Calu3 (cell line): ENCODE results near the gene CLTB. TPM values are rescaled to one million over a fixed set of nuclear protein-coding genes. Genes with fewer than 3 reads are reported as not detected.
"Not testable (repeated sequence)": the region's sequence is repeated elsewhere in the genome, so short reads cannot be mapped to it uniquely, and the experiment has no call there.

Source experiments
- BruUV-seq: library from RNA; stranded (reverse); fragments of 400-500 nt; replicated peaks from 2 replicates; lab custom pipeline; 2021; lab: Mats Ljungman, UMichigan
- CTCF ChIA-PET: fragments of 300-600 bp; sonication (Branson Sonifier 250); formaldehyde crosslinking; loops from one replicate; lab custom pipeline; 2022; ENCODE audit warnings: antibody characterized with exemption; lab: Charles Lee
- DNase-seq: peaks from one replicate; pipeline ENCODE4 v3.0.0; 2022
- H3K27ac Mint-ChIP-seq: one replicate; pipeline ENCODE4 v1.8.0; 2022; ENCODE audit warnings: mixed read lengths; ENCODE audit not compliant: unreplicated experiment
- H3K27me3 Mint-ChIP-seq: one replicate; pipeline ENCODE4 v1.8.0; 2022; ENCODE audit warnings: mixed read lengths; ENCODE audit not compliant: unreplicated experiment
- H3K36me3 Mint-ChIP-seq: one replicate; pipeline ENCODE4 v1.8.0; 2022; ENCODE audit warnings: mild to moderate bottlenecking, moderate library complexity, mixed read lengths; ENCODE audit not compliant: insufficient read depth, unreplicated experiment
- H3K4me1 Mint-ChIP-seq: one replicate; pipeline ENCODE4 v1.8.0; 2022; ENCODE audit warnings: mild to moderate bottlenecking, low read depth, mixed read lengths; ENCODE audit not compliant: unreplicated experiment
- H3K4me3 Mint-ChIP-seq: one replicate; pipeline ENCODE4 v1.8.0; 2022; ENCODE audit warnings: mild to moderate bottlenecking, low read depth, moderate library complexity, mixed read lengths; ENCODE audit not compliant: unreplicated experiment
- H3K9me3 Mint-ChIP-seq: one replicate; pipeline ENCODE4 v1.8.0; 2022; ENCODE audit warnings: low read depth, mixed read lengths; ENCODE audit not compliant: unreplicated experiment
- intact Hi-C: fragments of 100-400 bp; cut with micrococcal nuclease; formaldehyde crosslinking; loops from one replicate; pipeline ENCODE4 v1.10.0; 2022; ENCODE audit not compliant: unreplicated experiment
- total RNA-seq: library from RNA; stranded (reverse); gene quantifications from 2 replicates; pipeline ENCODE4 v1.2.3, GENCODE V29; 2022
- TF ChIP-seq, protein P1 (sequence below): fragments of 200-600 bp; IDR thresholded peaks from one replicate; pipeline ENCODE4 v1.8.0; 2022; ENCODE audit warnings: antibody characterized with exemption; ENCODE audit not compliant: unreplicated experiment

CLTB gene
- total RNA-seq, 1 experiment from 2014 or later = 116 TPM

DNA sequence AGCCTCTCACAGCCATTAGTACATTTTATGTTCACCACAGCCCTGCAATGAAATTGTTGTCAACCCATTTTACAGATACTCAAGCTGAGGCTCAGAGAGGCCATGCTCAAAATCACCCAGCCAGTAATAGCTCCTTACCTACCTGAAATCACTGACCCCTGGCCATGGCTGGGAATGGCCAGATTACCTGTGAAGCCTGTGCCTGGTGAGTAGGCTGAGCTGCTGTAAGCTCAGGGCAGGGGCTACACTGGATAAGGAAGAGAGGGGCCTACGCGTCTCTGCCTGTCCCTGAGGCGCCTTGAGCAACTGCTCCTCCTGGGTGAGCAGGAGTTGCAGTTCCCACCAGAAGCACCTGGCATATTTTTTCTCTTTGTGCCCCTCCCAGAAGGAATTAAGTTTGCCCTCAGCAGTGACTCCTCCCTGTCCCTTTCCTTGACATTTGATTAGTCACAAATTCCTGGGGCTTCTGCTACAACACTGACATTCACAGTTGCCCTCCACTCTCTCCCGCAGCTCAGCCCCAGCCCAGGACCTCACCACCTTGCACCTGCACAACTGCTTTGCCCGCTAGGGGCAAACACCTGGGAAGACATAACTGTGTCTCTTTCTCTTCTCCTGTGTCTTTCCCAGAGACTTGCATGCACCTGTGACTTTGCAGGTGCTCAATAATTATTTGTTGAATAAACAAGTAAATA lies 5.7 kb downstream of the CLTB start:
- no TSS peak for BruUV-seq
- no peak overlapping the region for H3K4me3 Mint-ChIP-seq
- peak; percentile 61 for DNase-seq
- peaks cover 30% of the 10 kb centered on the region for H3K36me3 Mint-ChIP-seq
- peak overlapping the region; percentile 3 for H3K27ac Mint-ChIP-seq
- H3K27me3 Mint-ChIP-seq = no peaks in the 10 kb centered on the region
- CTCF ChIA-PET = interaction anchor here (0.5 to 1.0 kb wide), 5 partner anchors 10 to 52 kb away, joined by 3 to 6 read pairs (median 4); partner anchors contain the start of gene FAF2
- no peaks in the 10 kb centered on the region for H3K9me3 Mint-ChIP-seq
- peaks cover 37% of the 10 kb centered on the region for H3K4me1 Mint-ChIP-seq
- intact Hi-C loops = loop anchor here (10.0 kb wide), 1 partner anchor 204 kb away; the partner anchor contains the start of gene GPRIN1
- TF ChIP-seq, protein P1, sequence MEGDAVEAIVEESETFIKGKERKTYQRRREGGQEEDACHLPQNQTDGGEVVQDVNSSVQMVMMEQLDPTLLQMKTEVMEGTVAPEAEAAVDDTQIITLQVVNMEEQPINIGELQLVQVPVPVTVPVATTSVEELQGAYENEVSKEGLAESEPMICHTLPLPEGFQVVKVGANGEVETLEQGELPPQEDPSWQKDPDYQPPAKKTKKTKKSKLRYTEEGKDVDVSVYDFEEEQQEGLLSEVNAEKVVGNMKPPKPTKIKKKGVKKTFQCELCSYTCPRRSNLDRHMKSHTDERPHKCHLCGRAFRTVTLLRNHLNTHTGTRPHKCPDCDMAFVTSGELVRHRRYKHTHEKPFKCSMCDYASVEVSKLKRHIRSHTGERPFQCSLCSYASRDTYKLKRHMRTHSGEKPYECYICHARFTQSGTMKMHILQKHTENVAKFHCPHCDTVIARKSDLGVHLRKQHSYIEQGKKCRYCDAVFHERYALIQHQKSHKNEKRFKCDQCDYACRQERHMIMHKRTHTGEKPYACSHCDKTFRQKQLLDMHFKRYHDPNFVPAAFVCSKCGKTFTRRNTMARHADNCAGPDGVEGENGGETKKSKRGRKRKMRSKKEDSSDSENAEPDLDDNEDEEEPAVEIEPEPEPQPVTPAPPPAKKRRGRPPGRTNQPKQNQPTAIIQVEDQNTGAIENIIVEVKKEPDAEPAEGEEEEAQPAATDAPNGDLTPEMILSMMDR = no peak

DNA sequence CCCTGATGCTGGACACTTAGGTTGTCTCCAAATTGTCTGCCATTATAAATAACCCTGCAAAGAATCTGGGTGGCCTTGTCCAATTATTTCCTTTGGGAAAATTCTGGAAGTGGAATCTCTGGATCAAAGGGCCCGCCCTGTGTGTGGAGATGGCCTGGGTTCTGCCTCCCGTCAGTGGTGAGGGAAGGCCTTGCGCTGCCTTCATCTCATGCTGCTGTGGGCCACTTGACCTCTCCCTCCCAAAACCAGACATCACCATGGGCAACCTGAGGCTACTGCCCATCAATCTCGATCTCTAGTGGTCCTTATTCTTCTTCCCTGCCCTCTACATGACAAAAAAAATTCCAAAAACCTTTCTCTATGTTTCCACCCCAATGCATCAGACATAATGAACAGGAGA lies 6.6 kb downstream of the CLTB start:
- BruUV-seq = no TSS peak
- peaks cover 37% of the 10 kb centered on the region for H3K4me1 Mint-ChIP-seq
- intact Hi-C loops = loop anchor here (10.0 kb wide), 1 partner anchor 205 kb away; the partner anchor contains the start of gene GPRIN1

DNA sequence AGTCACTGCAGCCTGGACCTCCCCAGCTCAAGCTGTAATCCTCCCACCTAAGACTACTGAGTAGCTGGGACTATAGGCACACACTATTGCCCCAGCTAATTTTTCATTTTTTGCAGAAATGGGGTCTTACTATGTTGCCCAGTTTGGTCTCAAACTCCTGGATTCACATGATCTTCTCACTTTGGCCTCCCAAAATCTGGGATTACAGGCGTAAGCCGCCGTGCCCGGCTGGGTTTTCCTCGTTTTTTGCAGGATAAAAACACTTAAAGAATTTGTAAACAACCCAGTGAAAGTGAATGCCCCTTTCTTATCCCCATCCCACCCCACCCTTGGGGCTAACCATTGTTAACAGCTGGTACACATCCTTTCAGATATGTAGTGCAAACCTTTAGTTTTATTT lies 7.7 kb downstream of the CLTB start:
- intact Hi-C loops = no loop called here
- Mint-ChIP-seq H3K4me1 (peaks cover 26% of the 10 kb centered on the region), H3K27me3 (no peaks in the 10 kb centered on the region), H3K9me3 (no peaks in the 10 kb centered on the region), H3K36me3 (peaks cover 23% of the 10 kb centered on the region), H3K27ac (no peak overlapping the region), H3K4me3 (no peak overlapping the region)
- no TSS peak for BruUV-seq
- no peak for DNase-seq
- TF ChIP-seq, protein P1 = no peak
- CTCF ChIA-PET = interaction anchor here (0.6 to 0.7 kb wide), 2 partner anchors 15 to 164 kb away, joined by 4 to 6 read pairs; no protein-coding TSS in a partner anchor

More for the DNA sequence above, 6.6 kb downstream of the CLTB start:
- no peaks in the 10 kb centered on the region for H3K9me3 Mint-ChIP-seq
- TF ChIP-seq, protein P1 = no peak
- H3K27me3 Mint-ChIP-seq = no peaks in the 10 kb centered on the region
- DNase-seq = no peak
- no peak overlapping the region for H3K4me3 Mint-ChIP-seq
- H3K27ac Mint-ChIP-seq = no peak overlapping the region
- CTCF ChIA-PET = interaction anchor here (0.5 to 1.0 kb wide), 5 partner anchors 9 to 511 kb away, joined by 3 to 6 read pairs (median 3); no protein-coding TSS in a partner anchor
- H3K36me3 Mint-ChIP-seq = peaks cover 22% of the 10 kb centered on the region

DNA sequence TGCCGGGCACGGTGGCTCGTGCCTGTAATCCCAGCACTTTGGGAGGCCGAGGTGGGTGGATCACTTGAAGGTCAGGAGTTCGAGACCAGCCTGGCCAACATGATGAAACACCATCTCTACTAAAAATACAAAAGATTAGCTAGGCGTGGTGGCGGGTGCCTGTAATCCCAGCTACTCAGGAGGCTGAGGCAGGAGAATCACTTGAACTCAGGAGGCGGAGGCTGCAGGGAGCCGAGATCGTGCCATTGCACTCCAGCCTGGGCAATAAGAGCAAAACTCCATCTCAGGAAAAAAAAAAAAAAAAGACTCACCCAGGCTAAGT lies 8.1 kb downstream of the CLTB start:
- CTCF ChIA-PET, intact Hi-C loops, H3K9me3 Mint-ChIP-seq, H3K4me3 Mint-ChIP-seq, DNase-seq, H3K27ac Mint-ChIP-seq, H3K27me3 Mint-ChIP-seq, BruUV-seq: not testable (repeated sequence)
- peaks cover 25% of the 10 kb centered on the region for H3K4me1 Mint-ChIP-seq
- H3K36me3 Mint-ChIP-seq = peaks cover 27% of the 10 kb centered on the region
